KMS-11 (cell line): ENCODE results near the gene TBL1X.

Experiments
- H2AFZ ChIP-seq: fragments of 200-600 bp; sonication (generic); 2 replicates; pipeline ENCODE4 v1.6.1; 2016; ENCODE audit warnings: antibody characterized with exemption, mixed run types, low read depth
- H3K27ac ChIP-seq: fragments of 200-600 bp; sonication (generic); 2 replicates; pipeline ENCODE4 v1.6.1; 2016; ENCODE audit warnings: mild to moderate bottlenecking, mixed run types
- H3K27me3 ChIP-seq: fragments of 200-600 bp; sonication (generic); 2 replicates; pipeline ENCODE4 v1.6.1; 2017; ENCODE audit warnings: mild to moderate bottlenecking, low read depth, mixed run types, moderate library complexity; ENCODE audit not compliant: insufficient read depth
- H3K36me3 ChIP-seq: fragments of 200-600 bp; sonication (generic); 2 replicates; pipeline ENCODE4 v1.6.1; 2017; ENCODE audit warnings: mild to moderate bottlenecking, mixed run types; ENCODE audit not compliant: insufficient read depth
- H3K4me1 ChIP-seq: fragments of 200-600 bp; sonication (generic); 2 replicates; pipeline ENCODE4 v1.6.1; 2016; ENCODE audit warnings: mild to moderate bottlenecking, low read depth, mixed run types; ENCODE audit not compliant: poor library complexity, severe bottlenecking
- H3K4me2 ChIP-seq: fragments of 200-600 bp; sonication (generic); 2 replicates; pipeline ENCODE4 v1.7.0; 2016; ENCODE audit warnings: mild to moderate bottlenecking, mixed run types
- H3K4me3 ChIP-seq: fragments of 200-600 bp; sonication (generic); IDR thresholded peaks from 2 replicates; pipeline ENCODE4 v1.6.1; 2017; ENCODE audit warnings: low read depth, low read length, mixed read lengths; ENCODE audit not compliant: insufficient read depth
- H3K79me2 ChIP-seq: fragments of 200-600 bp; sonication (generic); 2 replicates; pipeline ENCODE4 v1.6.1; 2016; ENCODE audit warnings: low read depth, mixed run types; ENCODE audit not compliant: insufficient read depth
- H3K9ac ChIP-seq: fragments of 200-600 bp; sonication (generic); 2 replicates; pipeline ENCODE4 v1.6.1; 2016; ENCODE audit warnings: mild to moderate bottlenecking, mixed run types
- H4K20me1 ChIP-seq: fragments of 200-600 bp; sonication (generic); 2 replicates; pipeline ENCODE4 v1.6.1; 2016; ENCODE audit warnings: mild to moderate bottlenecking, mixed run types; ENCODE audit not compliant: insufficient read depth
- TF ChIP-seq, protein P1 (sequence below): fragments of 200-600 bp; sonication (generic); conservative IDR thresholded peaks from 2 replicates; pipeline ENCODE4 v1.6.1; 2017; ENCODE audit warnings: low read depth, mild to moderate bottlenecking, antibody characterized with exemption, low read length, moderate library complexity, mixed read lengths

Gene TBL1X

DNA sequence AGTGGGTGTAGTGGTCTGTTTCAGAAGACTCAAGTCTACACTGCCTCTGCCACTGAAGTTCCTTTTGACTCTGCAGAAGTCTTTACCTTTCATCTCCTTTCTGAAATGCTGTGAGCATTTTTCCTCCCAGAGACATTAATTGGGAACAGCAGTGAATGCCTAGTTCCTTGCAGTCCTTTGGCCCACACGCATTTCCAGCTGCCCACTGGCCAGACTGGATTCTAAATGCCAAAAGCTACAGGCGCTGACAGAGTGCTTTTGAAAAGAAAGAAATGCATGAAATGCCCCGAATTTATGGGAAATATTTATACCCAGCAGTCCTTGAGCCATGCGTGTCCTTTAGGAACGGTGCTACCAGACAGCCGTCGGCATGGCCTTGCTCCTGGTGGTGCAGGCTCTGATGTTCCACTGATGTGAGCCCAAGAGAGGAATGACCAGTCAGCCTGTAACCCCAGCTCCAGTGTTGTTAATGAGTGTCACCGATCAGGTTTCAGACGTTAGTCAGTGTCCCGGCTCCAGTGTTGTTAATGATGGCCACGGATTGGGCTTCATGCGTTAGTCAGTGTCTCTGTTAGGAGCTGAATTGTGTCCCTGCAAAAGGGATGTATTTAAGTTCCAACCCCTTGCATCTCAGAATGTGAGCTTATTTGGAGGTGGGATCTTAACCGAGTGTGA is 132.6 kb downstream of the TBL1X start:
- Histone ChIP-seq H3K4me1 (peaks cover 8% of the 10 kb centered on the region), H3K27ac (no peak overlapping the region), H3K9ac (no peak overlapping the region), H3K27me3 (no peaks in the 10 kb centered on the region), H3K36me3 (no peaks in the 10 kb centered on the region), H2AFZ (no peak overlapping the region), H3K4me3 (no peak overlapping the region), H4K20me1 (no peaks in the 10 kb centered on the region), H3K4me2 (no peak overlapping the region), H3K79me2 (no peaks in the 10 kb centered on the region; the same call in 1 of the 2 replicates)
- TF ChIP-seq, protein P1, sequence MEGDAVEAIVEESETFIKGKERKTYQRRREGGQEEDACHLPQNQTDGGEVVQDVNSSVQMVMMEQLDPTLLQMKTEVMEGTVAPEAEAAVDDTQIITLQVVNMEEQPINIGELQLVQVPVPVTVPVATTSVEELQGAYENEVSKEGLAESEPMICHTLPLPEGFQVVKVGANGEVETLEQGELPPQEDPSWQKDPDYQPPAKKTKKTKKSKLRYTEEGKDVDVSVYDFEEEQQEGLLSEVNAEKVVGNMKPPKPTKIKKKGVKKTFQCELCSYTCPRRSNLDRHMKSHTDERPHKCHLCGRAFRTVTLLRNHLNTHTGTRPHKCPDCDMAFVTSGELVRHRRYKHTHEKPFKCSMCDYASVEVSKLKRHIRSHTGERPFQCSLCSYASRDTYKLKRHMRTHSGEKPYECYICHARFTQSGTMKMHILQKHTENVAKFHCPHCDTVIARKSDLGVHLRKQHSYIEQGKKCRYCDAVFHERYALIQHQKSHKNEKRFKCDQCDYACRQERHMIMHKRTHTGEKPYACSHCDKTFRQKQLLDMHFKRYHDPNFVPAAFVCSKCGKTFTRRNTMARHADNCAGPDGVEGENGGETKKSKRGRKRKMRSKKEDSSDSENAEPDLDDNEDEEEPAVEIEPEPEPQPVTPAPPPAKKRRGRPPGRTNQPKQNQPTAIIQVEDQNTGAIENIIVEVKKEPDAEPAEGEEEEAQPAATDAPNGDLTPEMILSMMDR: no peak

DNA sequence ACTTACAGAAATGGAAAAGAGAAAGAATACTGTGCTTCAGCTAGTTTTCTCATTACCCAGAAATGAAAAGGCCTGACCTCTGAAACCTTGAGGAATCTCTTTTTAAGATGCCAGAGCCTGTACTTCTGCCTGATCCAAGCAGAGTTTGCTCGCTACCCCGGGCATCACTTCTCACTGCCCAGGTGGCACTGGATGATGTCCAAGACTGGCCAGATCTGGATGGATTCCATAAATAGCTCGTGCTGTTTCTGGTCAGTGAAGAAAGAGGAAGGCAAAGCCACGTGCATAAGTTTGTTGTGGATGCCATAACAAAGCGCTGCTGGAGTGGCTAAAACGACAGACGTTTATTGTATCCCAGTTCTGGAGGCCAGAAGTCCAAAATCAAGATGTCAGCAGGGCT is 133.5 kb downstream of the TBL1X start:
- H3K9ac ChIP-seq: no peak overlapping the region
- H3K4me3 ChIP-seq: no peak overlapping the region
- H2AFZ ChIP-seq: no peak overlapping the region
- H3K36me3 ChIP-seq: no peaks in the 10 kb centered on the region
- no peaks in the 10 kb centered on the region; the same call in 1 of the 2 replicates for H3K79me2 ChIP-seq
- TF ChIP-seq, protein P1: no peak
- H4K20me1 ChIP-seq: no peaks in the 10 kb centered on the region
- H3K4me2 ChIP-seq: no peak overlapping the region
- no peak overlapping the region for H3K27ac ChIP-seq
- peaks cover 17% of the 10 kb centered on the region for H3K4me1 ChIP-seq
- H3K27me3 ChIP-seq: no peaks in the 10 kb centered on the region

DNA sequence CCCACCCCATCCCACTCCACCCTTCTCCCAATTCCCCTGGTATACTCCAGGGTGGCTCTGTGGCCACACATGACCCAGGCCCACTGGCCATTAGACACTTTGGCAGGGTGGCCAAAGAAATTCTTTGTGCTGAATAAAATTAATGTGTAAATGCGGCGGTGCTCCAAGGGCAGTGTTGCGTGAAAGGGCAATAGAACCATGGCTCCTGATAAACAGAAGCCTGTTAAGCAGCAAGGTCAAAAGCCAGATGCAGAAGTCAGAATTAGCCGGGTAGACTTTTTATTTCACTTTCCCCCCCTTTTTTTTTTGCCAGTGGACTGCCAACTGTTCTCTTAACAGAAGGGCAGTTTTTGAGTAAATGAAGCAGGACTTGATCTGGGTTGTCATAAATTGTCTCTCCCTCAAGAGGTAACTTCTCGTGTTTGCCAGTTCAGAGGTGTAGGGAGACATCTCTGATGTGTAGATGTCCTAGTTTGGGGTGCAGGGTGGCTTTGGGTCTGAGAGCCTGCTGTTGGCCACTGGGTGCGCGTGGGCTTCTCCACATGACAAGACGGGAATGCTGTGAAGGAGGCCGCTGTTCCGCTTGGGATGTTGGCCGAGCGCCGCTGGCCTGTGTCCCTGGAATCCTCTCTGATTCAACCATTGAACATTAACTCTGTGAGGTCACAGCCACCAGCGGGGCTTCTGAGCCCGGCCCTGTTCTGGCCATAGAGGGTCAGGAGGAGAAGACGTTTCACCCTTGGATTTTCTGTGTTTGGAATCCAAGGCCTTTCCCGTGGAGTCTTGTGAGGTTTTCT is 139.5 kb downstream of the TBL1X start:
- H3K4me1 ChIP-seq: peaks cover 19% of the 10 kb centered on the region
- no peaks in the 10 kb centered on the region; the same call in 1 of the 2 replicates for H3K79me2 ChIP-seq
- TF ChIP-seq, protein P1: no peak
- no peak overlapping the region for H2AFZ ChIP-seq
- no peak overlapping the region for H3K9ac ChIP-seq
- H3K4me3 ChIP-seq: no peak overlapping the region
- no peak overlapping the region for H3K27ac ChIP-seq
- H3K27me3 ChIP-seq: no peaks in the 10 kb centered on the region
- no peaks in the 10 kb centered on the region for H4K20me1 ChIP-seq
- H3K36me3 ChIP-seq: no peaks in the 10 kb centered on the region
- H3K4me2 ChIP-seq: no peak overlapping the region

DNA sequence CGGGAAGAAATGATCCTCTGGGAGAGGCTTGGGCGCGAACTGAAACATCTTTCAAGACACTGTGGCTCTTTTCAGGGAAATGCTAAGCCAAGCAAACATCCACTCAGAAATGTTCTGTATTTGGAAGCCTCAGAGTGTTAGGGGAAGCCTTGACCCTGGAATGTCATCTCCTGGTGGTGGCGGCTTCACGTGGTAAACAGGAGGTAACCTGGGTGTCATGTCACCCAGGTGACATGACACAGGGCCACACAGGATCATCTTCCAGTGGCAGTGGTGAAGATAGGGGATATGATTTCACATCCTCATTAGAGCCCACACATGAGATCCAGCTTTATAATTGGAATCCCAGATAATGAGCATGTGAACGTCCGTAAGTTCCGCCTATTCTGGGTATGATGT is 140.0 kb downstream of the TBL1X start:
- no peaks in the 10 kb centered on the region for H3K79me2 ChIP-seq

More for the DNA sequence above, 140.0 kb downstream of the TBL1X start:
- no peak overlapping the region for H3K27ac ChIP-seq
- no peak overlapping the region for H2AFZ ChIP-seq
- H3K9ac ChIP-seq: no peak overlapping the region
- no peaks in the 10 kb centered on the region for H3K36me3 ChIP-seq
- TF ChIP-seq, protein P1: no peak
- peaks cover 19% of the 10 kb centered on the region for H3K4me1 ChIP-seq
- no peaks in the 10 kb centered on the region for H4K20me1 ChIP-seq
- no peak overlapping the region for H3K4me2 ChIP-seq
- no peaks in the 10 kb centered on the region for H3K27me3 ChIP-seq
- no peak overlapping the region for H3K4me3 ChIP-seq
